ENCODE results near the gene DEFB110. TPM values are rescaled to one million over a fixed set of nuclear protein-coding genes. Genes with fewer than 3 reads are reported as not detected.

DEFB110 gene
- not detected in 2 replicates for total RNA-seq

DNA sequence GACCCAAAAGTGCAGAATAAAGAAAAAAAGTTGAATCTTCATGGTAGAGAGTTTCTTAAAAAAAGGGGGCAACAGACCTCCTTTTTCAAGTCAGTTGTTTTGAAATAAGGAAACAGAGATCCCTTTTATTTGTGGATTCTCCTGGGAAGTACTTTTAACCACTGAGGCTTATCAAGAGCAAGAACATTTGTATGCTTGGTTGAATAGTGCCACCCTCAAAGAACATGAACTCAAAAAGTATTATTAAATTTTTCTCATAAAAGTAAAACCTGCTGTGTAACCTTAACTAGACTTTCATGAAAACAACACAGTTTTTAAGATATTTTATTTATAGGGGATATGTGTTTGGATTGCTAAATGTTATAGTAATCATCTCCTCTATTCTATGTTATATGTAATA is at the start of gene DEFB110:
Gene DEFB110 (minus strand): TSS at position 101 of the 400 bp plus-strand sequence. CDS start 59 bp downstream, at position 42.

DNA sequence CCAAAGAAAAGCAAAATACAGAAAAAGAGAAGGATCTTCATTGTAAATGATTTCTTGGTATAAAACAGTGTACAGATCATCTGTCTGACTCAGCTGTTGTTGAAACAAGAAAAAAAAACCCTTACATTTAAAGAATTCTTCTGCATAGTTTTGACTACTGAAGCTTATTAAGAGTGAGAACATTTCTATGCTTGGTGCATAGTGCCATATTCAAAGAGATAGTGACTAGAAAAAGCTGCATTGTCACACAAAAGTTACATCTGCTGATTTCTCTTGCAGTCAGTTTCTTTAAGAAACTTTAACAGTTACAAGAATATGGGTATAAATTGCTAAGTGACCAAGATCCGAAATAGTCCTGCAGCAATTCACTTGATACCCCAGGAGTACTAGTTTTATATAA is 28.0 kb upstream of the DEFB110 start, which contains the start of gene DEFB112:
Gene DEFB112 (minus strand): TSS at position 101 of the 400 bp plus-strand sequence. CDS start 60 bp downstream, at position 41.

DNA sequence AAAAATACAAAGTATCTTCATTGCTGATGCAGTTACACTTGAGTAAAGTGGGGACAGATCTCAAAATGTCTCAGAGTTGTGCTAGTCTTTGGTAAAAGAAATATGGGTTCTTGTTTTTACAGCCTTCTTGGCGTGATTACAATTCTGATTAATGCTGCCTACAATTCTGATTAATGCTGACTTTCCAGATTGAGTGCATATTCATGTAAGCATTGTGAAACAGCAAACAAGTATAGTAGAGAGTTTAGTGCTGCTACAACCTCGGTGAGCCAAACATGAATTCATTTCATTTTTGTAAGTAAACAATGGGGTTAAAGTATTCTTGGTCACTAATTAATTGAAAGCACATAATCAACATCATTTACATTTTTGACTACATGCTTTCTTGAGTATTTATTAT is 52.2 kb downstream of the DEFB110 start, which contains the start of gene DEFB113:
Gene DEFB113 (minus strand): TSS at position 21 of the 400 bp plus-strand sequence. CDS start 0 bp downstream, at position 21.

Other genes starting within 250 kb of the DEFB110 start
- gene PGK2, start 234.7 kb downstream of the DEFB110 start, total RNA-seq: not detected in 2 replicates
- not detected in 2 replicates for gene CRISP1, start 155.5 kb downstream of the DEFB110 start, total RNA-seq
- gene DEFB114, start 57.8 kb downstream of the DEFB110 start, total RNA-seq: not detected in 2 replicates
- not detected in 2 replicates for gene DEFB113, start 52.4 kb downstream of the DEFB110 start, total RNA-seq
- gene DEFB112, start 27.9 kb upstream of the DEFB110 start, total RNA-seq: not detected in 2 replicates